GM12864 (cell line): ENCODE results near the gene EFNB2.

ENCODE experiments used
- DNase-seq: peaks from one replicate; pipeline ENCODE4 v3.0.0-alpha.2; 2011; ENCODE audit warnings: low read depth
- H3K4me3 ChIP-seq: 2 replicates; pipeline ENCODE4 v1.5.1; 2011; ENCODE audit warnings: mild to moderate bottlenecking, low read depth, low read length, control low read depth
- TF ChIP-seq, protein P1 (sequence below): IDR thresholded peaks from 2 replicates; pipeline ENCODE4 v1.5.1; 2011; ENCODE audit warnings: low read depth, mild to moderate bottlenecking, moderate library complexity, low read length, control low read depth, inconsistent platforms; ENCODE audit errors: missing control alignments

EFNB2 gene

DNA sequence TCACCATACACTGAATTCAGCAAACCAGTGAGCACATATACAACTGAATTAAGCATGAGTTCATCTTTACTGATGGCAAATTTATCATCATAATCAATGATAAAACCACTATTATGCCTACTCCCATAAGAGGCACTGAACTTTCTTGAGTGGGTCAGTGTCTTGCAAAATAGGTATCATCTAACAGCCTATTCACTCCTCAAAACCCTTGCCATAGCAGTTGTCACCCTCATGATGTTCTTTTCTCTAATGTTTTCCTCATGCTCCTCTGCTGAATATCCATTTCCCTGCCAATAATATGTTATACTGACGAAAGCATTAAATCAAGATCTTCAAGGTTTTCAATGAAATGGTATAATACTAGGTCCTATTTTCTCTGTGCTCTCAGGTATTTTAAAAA lies 26.8 kb upstream of the EFNB2 start:
- DNase-seq = no peak
- TF ChIP-seq, protein P1, sequence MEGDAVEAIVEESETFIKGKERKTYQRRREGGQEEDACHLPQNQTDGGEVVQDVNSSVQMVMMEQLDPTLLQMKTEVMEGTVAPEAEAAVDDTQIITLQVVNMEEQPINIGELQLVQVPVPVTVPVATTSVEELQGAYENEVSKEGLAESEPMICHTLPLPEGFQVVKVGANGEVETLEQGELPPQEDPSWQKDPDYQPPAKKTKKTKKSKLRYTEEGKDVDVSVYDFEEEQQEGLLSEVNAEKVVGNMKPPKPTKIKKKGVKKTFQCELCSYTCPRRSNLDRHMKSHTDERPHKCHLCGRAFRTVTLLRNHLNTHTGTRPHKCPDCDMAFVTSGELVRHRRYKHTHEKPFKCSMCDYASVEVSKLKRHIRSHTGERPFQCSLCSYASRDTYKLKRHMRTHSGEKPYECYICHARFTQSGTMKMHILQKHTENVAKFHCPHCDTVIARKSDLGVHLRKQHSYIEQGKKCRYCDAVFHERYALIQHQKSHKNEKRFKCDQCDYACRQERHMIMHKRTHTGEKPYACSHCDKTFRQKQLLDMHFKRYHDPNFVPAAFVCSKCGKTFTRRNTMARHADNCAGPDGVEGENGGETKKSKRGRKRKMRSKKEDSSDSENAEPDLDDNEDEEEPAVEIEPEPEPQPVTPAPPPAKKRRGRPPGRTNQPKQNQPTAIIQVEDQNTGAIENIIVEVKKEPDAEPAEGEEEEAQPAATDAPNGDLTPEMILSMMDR = no peak
- H3K4me3 ChIP-seq = no peak overlapping the region; the same call in 1 of the 2 replicates

DNA sequence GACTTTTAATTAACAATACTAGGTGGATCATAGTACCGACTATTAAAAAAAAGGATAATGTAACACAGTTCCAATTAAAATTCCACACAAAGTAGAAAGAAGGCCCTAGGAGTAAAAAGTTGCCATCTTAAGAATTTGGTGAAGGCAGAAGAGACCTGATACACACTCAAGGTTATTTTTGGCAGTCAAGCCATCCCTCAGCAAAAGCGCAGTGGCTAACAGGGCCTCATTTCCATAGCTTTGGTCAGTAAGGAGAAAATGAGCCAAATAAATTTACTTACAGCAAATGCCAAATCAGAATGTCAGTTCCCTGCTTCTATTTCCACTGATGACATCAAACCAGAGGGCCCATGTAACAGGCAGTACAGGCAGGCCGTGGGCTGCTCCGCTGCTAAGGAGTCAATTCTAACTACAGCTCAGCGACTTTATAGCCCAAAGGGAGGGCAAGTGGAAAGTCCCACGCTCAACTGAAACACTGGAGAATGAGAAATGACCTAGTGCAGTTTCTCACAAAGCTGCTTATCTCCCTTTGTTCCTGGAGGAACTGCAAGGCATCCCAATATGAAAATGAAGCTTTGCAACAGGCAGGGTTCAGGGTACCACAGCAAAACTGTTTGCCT lies 26.2 kb upstream of the EFNB2 start:
- peak; percentile 41 for DNase-seq
- TF ChIP-seq, protein P1 = no peak
- no peak overlapping the region; the same call in 1 of the 2 replicates for H3K4me3 ChIP-seq

DNA sequence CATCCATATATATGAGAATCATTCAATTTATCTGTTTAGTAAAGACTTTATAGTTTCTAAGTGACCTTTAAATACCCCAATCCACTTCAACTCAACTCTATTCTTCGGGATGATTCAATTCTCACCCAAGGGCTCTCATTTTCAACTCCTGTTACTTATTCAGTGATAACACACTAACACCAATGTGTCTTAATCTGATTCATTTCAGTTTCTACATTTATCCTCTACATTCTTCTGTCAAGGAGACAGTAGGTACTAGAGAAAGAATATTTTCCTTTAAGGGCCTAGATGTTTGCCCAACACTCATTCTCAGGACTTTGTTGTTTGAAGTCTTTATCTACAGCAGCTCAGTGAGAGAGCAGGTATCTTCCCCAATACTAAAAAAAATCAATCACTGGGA lies 25.4 kb upstream of the EFNB2 start:
- TF ChIP-seq, protein P1 = no peak
- no peak for DNase-seq

DNA sequence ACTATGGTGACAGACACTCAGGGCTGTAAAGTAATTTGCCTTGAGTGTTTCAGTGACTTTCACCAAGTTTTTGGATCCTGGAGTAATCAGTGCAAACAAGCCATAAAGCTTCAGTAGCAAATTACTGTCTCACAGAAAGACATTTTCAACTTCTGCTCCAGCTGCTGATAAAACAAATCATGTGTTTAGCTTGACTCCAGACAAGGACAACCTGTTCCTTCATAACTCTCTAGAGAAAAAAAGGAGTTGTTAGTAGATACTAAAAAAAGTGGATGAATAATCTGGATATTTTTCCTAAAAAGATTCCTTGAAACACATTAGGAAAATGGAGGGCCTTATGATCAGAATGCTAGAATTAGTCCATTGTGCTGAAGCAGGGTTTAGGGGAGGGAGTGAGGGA lies 23.1 kb upstream of the EFNB2 start:
- no peak overlapping the region for H3K4me3 ChIP-seq
- no peak for DNase-seq
- TF ChIP-seq, protein P1 = no peak

More for the DNA sequence above, 25.4 kb upstream of the EFNB2 start:
- no peak overlapping the region; the same call in 1 of the 2 replicates for H3K4me3 ChIP-seq

DNA sequence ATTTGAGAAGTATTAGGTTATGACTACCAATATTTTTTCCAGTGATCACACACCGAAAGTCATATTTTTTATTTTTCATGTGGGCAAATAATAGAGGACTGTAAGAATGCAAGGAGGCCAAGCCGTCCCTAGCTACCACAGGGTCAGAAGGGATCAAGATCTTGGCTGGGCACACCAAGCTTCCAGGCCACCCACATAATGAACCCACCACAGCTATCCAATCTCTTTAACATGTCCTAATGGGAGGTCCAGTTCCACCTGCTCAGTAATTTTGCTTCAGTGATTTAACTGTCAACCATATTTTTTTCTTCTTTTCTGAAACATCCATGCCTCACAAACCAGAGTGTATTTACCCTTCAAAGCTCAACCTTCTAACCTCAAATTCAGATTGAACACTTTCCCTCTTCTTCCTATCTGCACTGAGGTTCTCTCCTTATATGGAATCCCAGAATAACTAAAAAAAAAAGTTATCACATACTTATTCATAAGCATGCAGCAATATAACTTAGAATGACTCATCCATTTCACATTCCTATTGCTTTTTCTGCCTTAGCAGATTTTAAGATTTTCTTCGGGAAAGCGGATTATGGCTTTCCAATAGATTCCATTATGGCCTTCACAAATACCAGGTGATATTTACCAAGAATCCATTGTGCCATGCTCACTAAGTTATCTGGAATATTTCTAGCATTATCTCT lies 20.3 kb upstream of the EFNB2 start:
- no peak overlapping the region for H3K4me3 ChIP-seq
- no peak for DNase-seq
- TF ChIP-seq, protein P1 = no peak

DNA sequence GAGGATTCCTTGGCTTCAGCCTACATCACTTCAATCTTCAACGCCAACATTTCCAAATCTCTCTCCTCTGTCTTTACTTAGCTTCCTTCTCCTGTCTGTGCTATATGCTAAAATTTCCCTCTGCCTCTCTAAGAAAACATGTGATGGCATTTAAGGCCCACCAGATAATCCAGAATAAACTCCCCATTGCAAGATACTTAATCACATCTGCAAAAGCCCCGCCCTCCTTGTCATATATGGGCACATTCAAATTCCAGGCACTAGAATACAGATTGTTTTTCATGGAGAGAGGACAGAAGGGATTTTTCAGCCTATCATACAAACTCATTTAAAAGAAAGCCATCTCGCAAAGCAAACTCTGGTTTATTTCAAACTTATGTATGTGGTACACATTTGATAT lies 16.3 kb upstream of the EFNB2 start:
- no peak for DNase-seq
- TF ChIP-seq, protein P1 = no peak
- H3K4me3 ChIP-seq = no peak overlapping the region
